Loucy (cell line): ENCODE data around the gene SELENOH.

Source experiments
- H2AFZ ChIP-seq: fragments of 200-600 bp; sonication (generic); 2 replicates; pipeline ENCODE4 v1.6.0; 2016; ENCODE audit warnings: antibody characterized with exemption, mild to moderate bottlenecking, low read length, moderate library complexity
- H3F3A ChIP-seq: fragments of 200-600 bp; 2 replicates; pipeline ENCODE4 v1.6.0; 2016; ENCODE audit warnings: antibody characterized with exemption, low read depth, mild to moderate bottlenecking
- H3K27me3 ChIP-seq: fragments of 200-600 bp; sonication (generic); 2 replicates; pipeline ENCODE4 v1.6.1; 2014; ENCODE audit warnings: low read length, mild to moderate bottlenecking; ENCODE audit not compliant: insufficient read depth, poor library complexity, severe bottlenecking
- H3K36me3 ChIP-seq: fragments of 200-600 bp; sonication (generic); 2 replicates; pipeline ENCODE4 v1.6.1; 2016; ENCODE audit warnings: low read length; ENCODE audit not compliant: insufficient read depth
- H3K4me1 ChIP-seq: fragments of 200-600 bp; sonication (generic); 2 replicates; pipeline ENCODE4 v1.5.1; 2014; ENCODE audit warnings: low read length, mild to moderate bottlenecking; ENCODE audit not compliant: insufficient read depth, poor library complexity, severe bottlenecking
- H3K4me2 ChIP-seq: fragments of 200-600 bp; sonication (generic); 2 replicates; pipeline ENCODE4 v1.6.0; 2014; ENCODE audit warnings: antibody characterized with exemption, low read length, low read depth, mild to moderate bottlenecking; ENCODE audit not compliant: poor library complexity, severe bottlenecking
- H3K4me3 ChIP-seq: fragments of 200-600 bp; sonication (generic); 2 replicates; pipeline ENCODE4 v1.5.1; 2014; ENCODE audit warnings: low read length, mild to moderate bottlenecking, mixed read lengths; ENCODE audit not compliant: poor library complexity, severe bottlenecking
- H3K79me2 ChIP-seq: fragments of 200-600 bp; sonication (generic); 2 replicates; pipeline ENCODE4 v1.6.1; 2014; ENCODE audit warnings: low read length; ENCODE audit not compliant: insufficient read depth
- H3K9ac ChIP-seq: fragments of 200-600 bp; sonication (generic); 2 replicates; pipeline ENCODE4 v1.6.0; 2014; ENCODE audit warnings: mild to moderate bottlenecking, low read depth, low read length, moderate library complexity; ENCODE audit not compliant: poor library complexity, severe bottlenecking
- H3K9me2 ChIP-seq: fragments of 200-600 bp; sonication (generic); replicated peaks from 2 replicates; pipeline ENCODE4 v1.6.1; 2016; ENCODE audit warnings: low read depth, low read length, mixed read lengths
- H3K9me3 ChIP-seq: fragments of 200-600 bp; sonication (generic); 2 replicates; pipeline ENCODE4 v1.6.1; 2014; ENCODE audit warnings: mild to moderate bottlenecking, antibody characterized with exemption, low read length, low read depth; ENCODE audit not compliant: insufficient read depth
- H4K20me1 ChIP-seq: fragments of 200-600 bp; sonication (generic); 2 replicates; pipeline ENCODE4 v1.6.0; 2014; ENCODE audit warnings: antibody characterized with exemption, low read length, mild to moderate bottlenecking; ENCODE audit not compliant: insufficient read depth, poor library complexity, severe bottlenecking
- CTCF ChIP-seq: fragments of 200-600 bp; sonication (generic); conservative IDR thresholded peaks from 2 replicates; pipeline ENCODE4 v1.5.1; 2014; ENCODE audit warnings: mild to moderate bottlenecking, antibody characterized with exemption, low read length
- EZH2phosphoT487 ChIP-seq: fragments of 200-600 bp; IDR thresholded peaks from 2 replicates; pipeline ENCODE4 v1.6.1; 2018; ENCODE audit warnings: antibody characterized with exemption, mild to moderate bottlenecking, moderate library complexity, borderline replicate concordance

SELENOH gene

GRCh38 chr11:57741132-57742086, at the start of gene SELENOH:
SELENOH (plus strand) TSS chr11:57741491; CDS start chr11:57741596, 105 bp downstream.
- H4K20me1 ChIP-seq: peaks cover 25% of the 10 kb centered on the region
- peak within 1 kb of the TSS; percentile 93 for H3K4me3 ChIP-seq

GRCh38 chr11:57698843-57699365, 42.4 kb upstream of the SELENOH start:
- Histone ChIP-seq H3K4me1 (no peaks in the 10 kb centered on the region), H3K9me3 (no peaks in the 10 kb centered on the region), H3K9me2 (no peaks in the 10 kb centered on the region), H3K4me3 (no peak overlapping the region), H3K36me3 (peaks cover 76% of the 10 kb centered on the region), H2AFZ (no peak overlapping the region), H3K4me2 (no peak overlapping the region), H4K20me1 (no peaks in the 10 kb centered on the region), H3K9ac (no peak overlapping the region), H3K27me3 (no peaks in the 10 kb centered on the region), H3K79me2 (no peaks in the 10 kb centered on the region), H3F3A (no peaks in the 10 kb centered on the region)
- TF ChIP-seq CTCF: no peak
- no peak for TF ChIP-seq EZH2phosphoT487

More at GRCh38 chr11:57741132-57742086, at the start of gene SELENOH:
- H3K79me2 ChIP-seq: peaks cover 33% of the 10 kb centered on the region
- H3F3A ChIP-seq: no peaks in the 10 kb centered on the region
- H3K27me3 ChIP-seq: peaks cover 3% of the 10 kb centered on the region
- peak within 1 kb of the TSS; percentile 81 for H2AFZ ChIP-seq
- H3K4me1 ChIP-seq: peaks cover 23% of the 10 kb centered on the region
- no peaks in the 10 kb centered on the region for H3K9me3 ChIP-seq
- H3K9ac ChIP-seq: peak within 1 kb of the TSS; percentile 96
- peak within 1 kb of the TSS; percentile 91 for H3K4me2 ChIP-seq
- no peaks in the 10 kb centered on the region for H3K9me2 ChIP-seq
- TF ChIP-seq CTCF (no peak), EZH2phosphoT487 (no peak)
- peaks cover 53% of the 10 kb centered on the region for H3K36me3 ChIP-seq

GRCh38 chr11:57699813-57700212, 41.5 kb upstream of the SELENOH start:
- Histone ChIP-seq H3K9me2 (no peaks in the 10 kb centered on the region), H3K9ac (no peak overlapping the region), H3K79me2 (no peaks in the 10 kb centered on the region), H3K4me2 (no peak overlapping the region), H3K4me1 (no peaks in the 10 kb centered on the region), H3F3A (no peaks in the 10 kb centered on the region), H2AFZ (no peak overlapping the region), H3K36me3 (peaks cover 76% of the 10 kb centered on the region), H3K4me3 (no peak overlapping the region), H3K9me3 (no peaks in the 10 kb centered on the region), H3K27me3 (no peaks in the 10 kb centered on the region), H4K20me1 (no peaks in the 10 kb centered on the region)
- no peak for TF ChIP-seq CTCF
- no peak for TF ChIP-seq EZH2phosphoT487
